ENCODE results near the gene DISC1.

DNA sequence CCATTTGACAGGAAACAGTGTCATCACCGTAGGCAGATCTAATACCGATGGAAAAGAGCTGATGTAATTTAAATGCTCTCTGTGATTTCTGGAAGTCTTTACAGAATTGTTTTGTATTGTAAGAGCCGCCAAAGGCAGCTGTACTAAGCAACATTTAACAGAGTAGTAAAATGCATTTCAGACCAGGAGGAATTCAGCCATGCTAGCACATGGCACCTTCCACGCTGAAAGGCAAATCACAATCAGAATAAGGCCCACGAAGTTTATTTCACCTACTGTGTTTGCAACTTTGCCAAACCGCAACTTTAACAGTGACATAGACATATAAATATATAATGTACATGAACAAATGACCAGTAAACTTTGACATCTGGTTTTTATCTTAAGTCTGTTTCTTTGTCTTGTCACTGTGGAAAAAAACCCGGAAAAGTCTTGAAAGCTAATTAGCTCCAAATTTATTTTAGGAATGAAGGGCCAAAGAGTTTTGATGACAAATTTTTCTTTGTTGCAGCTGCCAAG is 26.1 kb upstream of the DISC1 start:
- TF ChIP-seq, protein P1, sequence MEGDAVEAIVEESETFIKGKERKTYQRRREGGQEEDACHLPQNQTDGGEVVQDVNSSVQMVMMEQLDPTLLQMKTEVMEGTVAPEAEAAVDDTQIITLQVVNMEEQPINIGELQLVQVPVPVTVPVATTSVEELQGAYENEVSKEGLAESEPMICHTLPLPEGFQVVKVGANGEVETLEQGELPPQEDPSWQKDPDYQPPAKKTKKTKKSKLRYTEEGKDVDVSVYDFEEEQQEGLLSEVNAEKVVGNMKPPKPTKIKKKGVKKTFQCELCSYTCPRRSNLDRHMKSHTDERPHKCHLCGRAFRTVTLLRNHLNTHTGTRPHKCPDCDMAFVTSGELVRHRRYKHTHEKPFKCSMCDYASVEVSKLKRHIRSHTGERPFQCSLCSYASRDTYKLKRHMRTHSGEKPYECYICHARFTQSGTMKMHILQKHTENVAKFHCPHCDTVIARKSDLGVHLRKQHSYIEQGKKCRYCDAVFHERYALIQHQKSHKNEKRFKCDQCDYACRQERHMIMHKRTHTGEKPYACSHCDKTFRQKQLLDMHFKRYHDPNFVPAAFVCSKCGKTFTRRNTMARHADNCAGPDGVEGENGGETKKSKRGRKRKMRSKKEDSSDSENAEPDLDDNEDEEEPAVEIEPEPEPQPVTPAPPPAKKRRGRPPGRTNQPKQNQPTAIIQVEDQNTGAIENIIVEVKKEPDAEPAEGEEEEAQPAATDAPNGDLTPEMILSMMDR (IDR thresholded peaks at IDR 0.05; ENCODE audit: insufficient read depth, low read length, poor library complexity, severe bottlenecking) = no peak
- no peak for TF ChIP-seq EZH2phosphoT487 (conservative IDR thresholded peaks at IDR 0.05; ENCODE audit: low read length)
